KOPT-K1 (cell line): ENCODE results near the gene GCK.

Experiments
- H3K27ac ChIP-seq: fragments of 200-600 bp; sonication (generic); 2 replicates; pipeline ENCODE4 v1.5.1; 2016; ENCODE audit warnings: antibody characterized with exemption, mild to moderate bottlenecking, low read depth, low read length; ENCODE audit not compliant: poor library complexity, severe bottlenecking
- H3K36me3 ChIP-seq: fragments of 200-600 bp; sonication (generic); 2 replicates; pipeline ENCODE4 v1.5.1; 2017; ENCODE audit warnings: antibody characterized with exemption, mild to moderate bottlenecking, low read length, moderate library complexity; ENCODE audit not compliant: insufficient read depth
- H3K9me3 ChIP-seq: fragments of 200-600 bp; sonication (generic); 2 replicates; pipeline ENCODE4 v1.5.1; 2017; ENCODE audit warnings: antibody characterized with exemption, low read length, mild to moderate bottlenecking; ENCODE audit not compliant: insufficient read depth, poor library complexity, severe bottlenecking

GCK gene

DNA sequence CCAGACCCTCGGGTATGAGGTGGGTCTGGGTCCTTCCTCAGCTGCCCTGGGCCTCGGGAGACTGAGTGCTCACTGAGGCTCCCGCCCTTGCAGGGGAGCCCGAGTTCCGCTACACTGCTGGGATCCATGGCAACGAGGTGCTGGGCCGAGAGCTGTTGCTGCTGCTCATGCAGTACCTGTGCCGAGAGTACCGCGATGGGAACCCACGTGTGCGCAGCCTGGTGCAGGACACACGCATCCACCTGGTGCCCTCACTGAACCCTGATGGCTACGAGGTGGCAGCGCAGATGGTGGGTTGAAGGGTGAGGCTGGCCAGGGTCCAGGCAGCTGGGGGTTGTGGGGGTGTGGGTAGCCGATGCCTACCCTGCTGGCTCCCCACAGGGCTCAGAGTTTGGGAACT lies 77.5 kb downstream of the GCK start:
- peak overlapping the region; percentile 100 for H3K27ac ChIP-seq
- peaks cover 100% of the 10 kb centered on the region for H3K36me3 ChIP-seq

DNA sequence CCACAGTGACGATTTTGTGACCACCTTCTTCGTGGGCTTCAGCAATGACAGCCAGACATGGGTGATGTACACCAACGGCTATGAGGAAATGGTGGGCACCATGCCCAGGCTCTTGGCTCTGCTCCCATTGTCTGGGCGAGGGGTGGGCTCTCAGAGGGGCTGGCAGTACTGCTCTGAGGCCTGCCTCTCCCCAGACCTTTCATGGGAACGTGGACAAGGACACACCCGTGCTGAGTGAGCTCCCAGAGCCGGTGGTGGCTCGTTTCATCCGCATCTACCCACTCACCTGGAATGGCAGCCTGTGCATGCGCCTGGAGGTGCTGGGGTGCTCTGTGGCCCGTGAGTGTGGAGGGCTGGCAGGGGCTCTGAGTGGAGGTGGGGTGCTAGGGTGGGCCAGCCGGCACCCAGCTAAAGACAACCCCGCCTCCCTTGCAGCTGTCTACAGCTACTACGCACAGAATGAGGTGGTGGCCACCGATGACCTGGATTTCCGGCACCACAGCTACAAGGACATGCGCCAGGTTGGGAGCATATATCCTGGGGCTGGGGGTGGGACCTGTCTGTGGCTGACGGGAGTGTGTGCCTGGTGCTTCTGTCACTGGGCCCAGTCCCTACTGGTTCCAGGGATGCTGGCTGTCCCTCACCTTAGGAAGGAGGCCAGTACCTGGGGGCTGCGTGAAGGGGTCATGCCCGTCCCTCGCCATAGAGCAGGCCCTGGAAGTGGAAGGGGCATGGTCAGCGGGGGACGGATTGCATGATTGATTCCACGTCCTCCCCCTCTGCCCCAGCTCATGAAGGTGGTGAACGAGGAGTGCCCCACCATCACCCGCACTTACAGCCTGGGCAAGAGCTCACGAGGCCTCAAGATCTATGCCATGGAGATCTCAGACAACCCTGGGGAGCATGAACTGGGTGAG lies 78.3 kb downstream of the GCK start:
- Histone ChIP-seq H3K36me3 (peaks cover 100% of the 10 kb centered on the region), H3K27ac (peak overlapping the region; percentile 100), H3K9me3 (no peaks in the 10 kb centered on the region)

More for the DNA sequence above, 77.5 kb downstream of the GCK start:
- no peaks in the 10 kb centered on the region for H3K9me3 ChIP-seq

DNA sequence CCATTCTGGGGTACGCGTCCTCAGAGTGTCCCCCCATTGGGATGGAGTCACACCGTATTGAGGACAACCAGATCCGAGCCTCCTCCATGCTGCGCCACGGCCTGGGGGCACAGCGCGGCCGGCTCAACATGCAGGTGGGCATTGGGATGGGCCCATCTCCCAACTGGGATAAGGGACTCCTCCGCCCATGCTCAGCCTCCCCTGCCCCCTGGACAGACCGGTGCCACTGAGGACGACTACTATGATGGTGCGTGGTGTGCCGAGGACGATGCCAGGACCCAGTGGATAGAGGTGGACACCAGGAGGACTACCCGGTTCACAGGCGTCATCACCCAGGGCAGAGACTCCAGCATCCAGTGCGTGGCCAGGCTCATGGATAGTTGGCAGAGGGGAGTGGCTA lies 79.2 kb downstream of the GCK start:
- Histone ChIP-seq H3K27ac (peak overlapping the region; percentile 100), H3K36me3 (peaks cover 100% of the 10 kb centered on the region), H3K9me3 (no peaks in the 10 kb centered on the region)

DNA sequence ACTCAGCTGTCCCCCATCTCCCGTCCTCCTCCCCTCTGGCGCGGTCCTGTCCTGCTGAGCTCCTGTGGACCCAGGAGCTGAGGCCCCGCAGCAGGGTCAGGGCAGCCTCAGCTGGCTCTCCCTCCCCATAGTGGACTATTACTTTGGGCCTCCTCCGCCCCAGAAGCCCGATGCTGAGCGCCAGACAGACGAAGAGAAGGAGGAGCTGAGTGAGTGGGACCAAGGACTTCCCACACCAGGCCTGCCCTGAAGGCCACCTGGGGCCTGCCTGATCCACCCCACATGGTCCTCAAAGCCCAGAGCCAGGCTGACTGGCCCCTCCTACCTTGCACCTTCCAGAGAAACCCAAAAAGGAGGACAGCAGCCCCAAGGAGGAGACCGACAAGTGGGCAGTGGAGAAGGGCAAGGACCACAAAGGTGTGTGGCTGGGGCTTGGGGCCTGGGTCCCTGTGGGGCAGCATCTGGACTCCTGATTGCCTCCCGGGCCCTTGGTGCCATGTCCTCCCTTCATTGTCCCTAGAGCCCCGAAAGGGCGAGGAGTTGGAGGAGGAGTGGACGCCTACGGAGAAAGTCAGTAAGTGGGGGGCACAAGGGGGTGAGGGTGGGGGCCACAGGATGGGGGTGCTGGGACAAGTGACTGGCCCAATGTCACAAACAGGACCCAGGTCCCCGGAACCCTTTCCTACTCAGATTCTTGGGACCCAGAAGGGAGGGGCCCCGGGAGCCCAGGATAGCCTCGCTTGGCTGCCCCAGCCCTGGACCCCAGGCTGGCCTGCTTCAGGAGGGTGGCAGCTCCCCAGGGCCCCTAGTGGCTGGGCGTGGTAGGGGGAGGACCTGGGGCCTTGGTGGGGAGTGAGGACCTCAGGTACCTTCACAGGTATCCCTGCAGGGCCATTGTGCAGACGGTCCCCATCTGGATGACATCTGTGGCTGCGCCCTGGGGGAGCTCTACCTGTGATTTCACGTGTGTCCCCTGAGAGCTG lies 80.2 kb downstream of the GCK start:
- Histone ChIP-seq H3K9me3 (no peaks in the 10 kb centered on the region), H3K27ac (peak overlapping the region; percentile 100), H3K36me3 (peaks cover 93% of the 10 kb centered on the region)

DNA sequence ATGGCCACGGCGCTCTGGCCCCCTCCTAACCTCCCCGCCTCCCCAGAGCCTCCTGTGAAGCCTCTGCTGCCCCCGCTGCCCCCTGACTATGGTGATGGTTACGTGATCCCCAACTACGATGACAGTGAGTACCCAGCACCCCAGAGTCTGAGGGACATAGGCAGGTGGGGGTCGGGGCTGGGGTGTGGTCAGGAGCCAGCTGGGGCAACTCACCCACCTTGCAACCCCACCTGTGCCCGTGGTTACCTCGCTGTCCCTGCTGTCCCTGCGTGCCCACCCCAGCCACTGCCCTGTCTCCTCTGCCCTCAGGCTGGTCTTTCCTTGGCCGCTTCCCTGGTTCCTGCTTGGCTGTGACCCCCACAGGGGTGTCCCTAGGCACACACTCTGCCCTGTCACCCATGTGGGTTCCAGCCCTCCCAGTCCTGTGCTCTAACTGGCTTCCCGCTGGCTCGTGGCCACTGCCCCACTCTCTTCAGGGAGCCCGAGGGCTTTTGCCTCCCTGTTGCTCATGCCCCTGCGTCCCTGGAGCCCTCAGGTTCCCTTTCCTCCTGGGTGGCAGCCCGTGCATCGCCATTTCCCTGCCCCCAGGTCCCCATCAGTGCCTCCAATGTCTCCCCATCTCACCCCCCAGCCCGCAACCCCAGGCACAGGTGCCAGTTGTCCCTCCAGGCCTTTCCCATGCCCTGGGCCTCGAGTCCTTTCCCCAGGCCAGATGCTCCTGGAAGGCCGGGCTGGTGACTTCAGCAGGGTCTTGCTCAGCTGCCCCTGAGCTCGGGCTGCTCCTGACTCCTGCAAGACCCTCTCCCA lies 81.1 kb downstream of the GCK start:
- Histone ChIP-seq H3K36me3 (peaks cover 84% of the 10 kb centered on the region), H3K9me3 (no peaks in the 10 kb centered on the region), H3K27ac (peak overlapping the region; percentile 100)

DNA sequence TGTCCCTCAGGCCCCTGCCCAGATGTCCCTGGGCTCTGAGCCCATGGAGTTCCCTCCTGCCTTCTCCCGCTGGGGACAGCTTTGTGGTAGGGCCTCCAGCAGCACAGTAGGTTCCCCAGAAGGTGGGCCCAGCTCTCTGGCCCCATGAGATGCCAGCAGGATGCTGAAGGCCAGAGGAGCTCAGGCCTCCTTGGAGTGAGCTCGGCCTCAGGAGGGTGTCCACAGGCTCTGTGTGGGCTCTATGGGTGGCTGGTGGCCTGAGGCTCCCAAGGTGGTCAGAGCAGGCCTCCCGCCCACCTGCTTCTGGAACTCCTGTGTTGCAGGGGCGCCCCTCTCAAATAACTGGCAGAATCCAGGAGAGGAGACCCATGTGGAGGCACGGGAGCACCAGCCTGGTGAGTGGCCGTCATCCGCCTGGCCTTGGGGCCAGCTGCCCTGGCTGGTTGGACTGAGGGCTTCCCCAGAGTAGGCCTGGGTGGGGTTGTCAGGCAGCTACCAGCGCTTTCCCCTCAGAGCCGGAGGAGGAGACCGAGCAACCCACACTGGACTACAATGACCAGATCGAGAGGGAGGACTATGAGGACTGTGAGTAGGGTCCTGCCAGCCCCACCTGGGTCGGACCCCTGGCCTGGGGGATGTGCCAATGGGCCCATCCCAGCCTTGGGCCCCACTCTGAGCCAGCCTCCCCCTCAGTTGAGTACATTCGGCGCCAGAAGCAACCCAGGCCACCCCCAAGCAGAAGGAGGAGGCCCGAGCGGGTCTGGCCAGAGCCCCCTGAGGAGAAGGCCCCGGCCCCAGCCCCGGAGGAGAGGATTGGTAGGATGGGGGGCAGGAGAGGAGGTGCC lies 81.9 kb downstream of the GCK start:
- no peaks in the 10 kb centered on the region for H3K9me3 ChIP-seq
- H3K36me3 ChIP-seq, result peaks cover 76% of the 10 kb centered on the region
- peak overlapping the region; percentile 100 for H3K27ac ChIP-seq

DNA sequence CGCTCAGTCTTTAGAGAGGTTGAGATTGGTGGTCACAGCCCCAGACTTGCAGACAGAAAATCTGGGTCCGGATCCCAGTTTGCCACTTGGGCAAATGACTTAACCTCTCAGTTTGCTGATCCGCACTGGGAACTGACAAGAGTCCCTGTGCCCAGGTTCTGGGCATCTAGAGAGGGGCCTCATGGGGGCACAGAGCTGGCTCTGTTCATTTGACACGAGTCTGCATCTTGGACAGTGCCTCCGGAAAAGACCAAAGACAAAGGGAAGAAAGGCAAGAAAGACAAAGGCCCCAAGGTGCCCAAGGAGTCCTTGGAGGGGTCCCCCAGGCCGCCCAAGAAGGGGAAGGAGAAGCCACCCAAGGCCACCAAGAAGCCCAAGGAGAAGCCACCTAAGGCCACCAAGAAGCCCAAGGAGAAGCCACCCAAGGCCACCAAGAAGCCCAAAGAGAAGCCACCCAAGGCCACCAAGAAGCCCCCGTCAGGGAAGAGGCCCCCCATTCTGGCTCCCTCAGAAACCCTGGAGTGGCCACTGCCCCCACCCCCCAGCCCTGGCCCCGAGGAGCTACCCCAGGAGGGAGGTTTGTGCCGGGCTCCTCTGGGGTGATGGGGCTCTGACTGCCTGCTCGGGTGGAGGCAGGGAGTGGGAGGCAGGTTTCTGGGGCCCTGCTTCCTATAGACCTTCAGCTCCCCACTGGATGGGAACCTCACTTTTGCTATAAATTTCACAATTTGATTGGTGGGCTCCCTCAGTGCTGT lies 82.8 kb downstream of the GCK start:
- peaks cover 68% of the 10 kb centered on the region for H3K36me3 ChIP-seq
- H3K9me3 ChIP-seq, result no peaks in the 10 kb centered on the region
- peak overlapping the region; percentile 100 for H3K27ac ChIP-seq

DNA sequence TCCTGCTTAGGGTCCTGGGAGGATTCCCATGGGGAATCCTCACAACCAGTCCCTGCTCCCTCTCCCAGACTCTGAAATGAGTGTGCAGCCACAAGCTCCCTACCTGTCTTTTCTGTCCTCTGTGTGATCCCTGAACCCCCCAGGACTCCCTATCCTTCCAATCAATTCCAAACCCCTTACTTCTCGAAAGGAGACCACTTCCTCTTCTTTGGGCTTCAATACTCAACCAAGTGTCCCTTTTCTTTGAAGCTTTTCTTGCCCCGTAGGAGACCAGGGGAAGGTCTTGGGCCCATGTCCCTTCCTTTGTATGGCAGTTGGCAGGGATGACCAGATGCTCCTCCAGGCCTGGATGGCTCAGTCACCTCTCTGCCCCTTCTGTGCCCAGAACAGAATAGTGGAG lies 83.4 kb downstream of the GCK start:
- no peaks in the 10 kb centered on the region for H3K9me3 ChIP-seq
- peak overlapping the region; percentile 100 for H3K27ac ChIP-seq
- peaks cover 61% of the 10 kb centered on the region for H3K36me3 ChIP-seq

- peak overlapping the region; percentile 100 for H3K27ac ChIP-seq
- H3K9me3 ChIP-seq, result no peaks in the 10 kb centered on the region
- peaks cover 54% of the 10 kb centered on the region for H3K36me3 ChIP-seq
Measured at GRCh38 chr7:44104860-44105771, 84.1 kb downstream of the GCK start.

- H3K9me3 ChIP-seq, result no peaks in the 10 kb centered on the region
- peaks cover 45% of the 10 kb centered on the region for H3K36me3 ChIP-seq
- H3K27ac ChIP-seq, result peak within 1 kb of the TSS; percentile 100
Measured at GRCh38 chr7:44103923-44104859, 85.0 kb downstream of the GCK start, which contains the start of gene AEBP1. TSS of gene AEBP1 (plus strand) at chr7:44104345. CDS start at chr7:44104666, 321 bp downstream.

DNA sequence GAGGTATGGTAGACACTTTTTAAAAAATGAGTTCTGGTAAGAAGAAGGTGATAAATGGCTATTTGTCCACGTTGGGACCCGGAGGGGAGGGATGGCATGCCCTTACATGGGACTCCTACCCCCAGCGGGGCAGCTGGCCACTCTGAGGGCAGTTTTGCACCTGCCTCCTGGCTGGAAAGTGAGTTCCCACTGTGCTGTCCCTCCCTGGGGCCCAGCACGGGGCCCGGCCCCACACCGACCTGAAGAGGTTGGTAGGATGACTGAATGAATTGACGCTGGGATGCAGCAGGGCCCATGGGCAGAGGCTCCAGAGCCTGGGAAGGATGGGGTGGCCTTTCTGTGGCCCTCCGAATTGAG lies 85.7 kb downstream of the GCK start:
- H3K9me3 ChIP-seq, result no peaks in the 10 kb centered on the region
- peaks cover 38% of the 10 kb centered on the region for H3K36me3 ChIP-seq
- H3K27ac ChIP-seq, result peak overlapping the region; percentile 100
